Adipocyte (in vitro differentiated cells): ENCODE measurements around the gene LRRC71.

Experiments used
- DNase-seq: peaks from one replicate; pipeline ENCODE4 v3.0.0-alpha.2; 2015; ENCODE audit warnings: low read depth
- H3K27me3 ChIP-seq: replicated peaks from 2 replicates; pipeline ENCODE4 v1.7.0; 2013; ENCODE audit warnings: mild to moderate bottlenecking, low read length, moderate library complexity; ENCODE audit not compliant: control insufficient read depth, insufficient read depth
- H3K36me3 ChIP-seq: 2 replicates; pipeline ENCODE4 v1.7.0; 2013; ENCODE audit warnings: low read length, mild to moderate bottlenecking, moderate library complexity; ENCODE audit not compliant: control insufficient read depth, insufficient read depth, severe bottlenecking
- H3K4me1 ChIP-seq: 2 replicates; pipeline ENCODE4 v1.7.0; 2013; ENCODE audit warnings: mild to moderate bottlenecking, low read length, moderate library complexity; ENCODE audit not compliant: control insufficient read depth, insufficient read depth
- H3K4me3 ChIP-seq: 2 replicates; pipeline ENCODE4 v1.7.0; 2013; ENCODE audit warnings: mild to moderate bottlenecking, low read length, moderate library complexity
- H3K9ac ChIP-seq: 2 replicates; pipeline ENCODE4 v1.7.0; 2013; ENCODE audit warnings: mild to moderate bottlenecking, low read length, moderate library complexity
- H3K9me3 ChIP-seq: 2 replicates; pipeline ENCODE4 v1.7.0; 2013; ENCODE audit warnings: mild to moderate bottlenecking, low read length, moderate library complexity; ENCODE audit not compliant: control insufficient read depth

The LRRC71 gene

DNA sequence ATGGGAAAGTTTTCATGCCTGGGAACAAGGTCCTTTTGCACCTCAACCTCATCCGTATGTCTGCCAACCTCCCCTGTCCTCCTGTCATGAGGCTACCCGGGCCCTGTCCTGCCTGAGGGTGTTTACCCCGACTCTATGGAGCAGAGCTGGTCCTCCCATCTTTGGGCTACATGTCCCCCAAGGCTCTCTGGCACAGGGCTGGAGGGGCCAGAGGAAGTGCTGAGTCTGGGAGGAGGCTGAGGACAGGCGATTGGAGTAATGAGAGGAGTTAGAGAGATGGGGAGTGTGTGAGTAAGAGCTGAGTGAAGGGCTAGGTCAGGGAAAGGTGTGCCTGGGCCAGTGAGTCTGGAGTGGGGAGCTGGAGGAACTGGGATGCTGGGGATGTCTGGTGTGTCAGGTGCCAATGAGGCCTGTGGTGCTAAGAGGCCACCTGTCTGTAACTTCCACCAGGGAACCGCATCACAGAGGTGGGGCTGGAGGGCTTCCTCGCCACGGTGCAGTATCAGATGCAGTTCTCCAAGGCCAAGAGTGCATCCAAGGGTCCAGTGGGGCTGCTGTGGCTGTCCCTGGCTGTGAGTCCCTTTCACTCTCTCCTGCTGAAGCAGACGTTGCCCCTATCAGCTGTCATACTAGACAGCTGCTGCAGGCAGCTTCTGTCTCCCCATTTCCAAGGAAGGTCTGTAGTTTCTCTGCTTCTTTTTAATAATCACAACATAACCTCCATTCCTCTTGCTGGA lies 11.7 kb downstream of the LRRC71 start:
- no peak overlapping the region for H3K4me3 ChIP-seq
- no peaks in the 10 kb centered on the region for H3K9me3 ChIP-seq
- H3K9ac ChIP-seq = no peak overlapping the region
- H3K4me1 ChIP-seq = no peaks in the 10 kb centered on the region
- peaks cover 25% of the 10 kb centered on the region for H3K36me3 ChIP-seq
- DNase-seq = no peak
- H3K27me3 ChIP-seq = peaks cover 9% of the 10 kb centered on the region

DNA sequence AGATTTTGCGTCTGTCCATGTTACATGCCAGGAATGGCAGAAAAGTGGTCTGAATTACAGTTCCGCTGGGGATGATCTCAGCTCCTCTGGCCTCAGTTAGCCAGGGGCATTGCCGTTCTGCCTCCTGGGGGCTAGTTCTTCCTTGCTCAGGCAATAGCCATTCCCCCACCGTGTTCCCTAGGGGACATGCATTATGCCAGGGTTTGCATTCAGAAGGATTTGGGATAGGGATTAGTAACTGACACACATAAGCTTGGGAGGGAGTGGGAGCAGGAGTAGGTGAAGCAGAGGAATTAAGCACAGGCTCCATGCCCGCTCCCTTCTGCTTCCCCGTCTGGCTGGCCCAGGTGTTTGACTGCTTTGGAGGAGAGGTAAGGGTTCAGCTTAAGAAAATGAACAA lies 12.7 kb downstream of the LRRC71 start:
- Histone ChIP-seq H3K27me3 (peaks cover 9% of the 10 kb centered on the region), H3K9me3 (no peaks in the 10 kb centered on the region), H3K4me1 (no peaks in the 10 kb centered on the region), H3K36me3 (peaks cover 35% of the 10 kb centered on the region), H3K4me3 (no peak overlapping the region), H3K9ac (no peak overlapping the region)
- DNase-seq = no peak

DNA sequence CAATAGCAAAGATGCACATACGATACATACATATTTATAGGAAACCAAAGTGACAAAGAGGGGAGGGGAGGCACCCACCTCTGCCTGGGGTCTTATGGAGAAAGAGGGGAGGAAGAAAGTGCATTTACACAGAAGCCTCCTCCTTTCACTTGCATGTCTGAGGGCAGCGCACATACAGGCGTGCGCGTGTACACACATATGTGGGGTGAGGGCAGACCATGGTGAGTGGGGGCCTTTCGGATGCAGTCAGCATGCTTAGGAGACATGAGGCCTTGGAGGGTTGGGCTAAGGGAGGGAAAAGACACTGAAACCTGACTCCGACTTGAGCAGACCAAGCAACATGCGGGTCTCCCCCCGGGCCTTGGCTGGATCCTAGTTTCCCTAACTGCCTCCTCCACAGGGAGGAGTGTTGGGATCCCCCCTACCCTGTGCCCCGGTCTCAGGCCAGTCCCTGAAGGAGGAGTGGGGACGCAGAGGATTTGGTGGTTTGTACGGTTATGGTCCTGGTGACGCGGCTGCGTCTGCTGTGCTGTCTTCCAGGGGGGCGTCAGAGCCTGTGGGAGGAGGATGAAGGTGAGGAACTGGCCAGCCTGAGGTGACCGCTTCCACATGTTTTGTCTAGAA lies 15.2 kb downstream of the LRRC71 start:
- Histone ChIP-seq H3K4me1 (no peaks in the 10 kb centered on the region), H3K4me3 (no peak overlapping the region), H3K9me3 (no peaks in the 10 kb centered on the region), H3K9ac (no peak overlapping the region), H3K27me3 (no peaks in the 10 kb centered on the region), H3K36me3 (peaks cover 60% of the 10 kb centered on the region)
- no peak for DNase-seq

DNA sequence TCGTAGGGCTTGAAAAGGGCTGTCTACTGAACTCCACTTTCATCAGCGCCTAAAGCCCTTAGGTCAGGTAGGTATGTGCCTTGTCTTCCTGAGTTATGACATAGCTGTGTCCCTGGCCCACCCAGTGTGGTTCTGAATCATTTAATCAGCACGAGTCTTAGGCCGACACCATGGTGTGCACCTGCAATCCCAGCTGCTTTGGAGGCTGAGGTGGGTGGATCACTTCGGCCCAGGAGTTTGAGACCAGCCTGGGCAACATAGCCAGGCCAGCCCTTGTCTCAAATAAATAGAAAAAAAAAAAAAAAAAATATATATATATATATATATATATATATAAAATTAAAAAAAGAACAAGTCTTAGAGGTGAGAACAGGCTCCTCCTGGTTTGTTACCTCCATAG lies 15.8 kb downstream of the LRRC71 start:
- no peak overlapping the region for H3K4me3 ChIP-seq
- H3K36me3 ChIP-seq = peaks cover 66% of the 10 kb centered on the region
- H3K9me3 ChIP-seq = no peaks in the 10 kb centered on the region
- DNase-seq = no peak
- no peaks in the 10 kb centered on the region for H3K4me1 ChIP-seq
- no peaks in the 10 kb centered on the region for H3K27me3 ChIP-seq
- H3K9ac ChIP-seq = no peak overlapping the region

DNA sequence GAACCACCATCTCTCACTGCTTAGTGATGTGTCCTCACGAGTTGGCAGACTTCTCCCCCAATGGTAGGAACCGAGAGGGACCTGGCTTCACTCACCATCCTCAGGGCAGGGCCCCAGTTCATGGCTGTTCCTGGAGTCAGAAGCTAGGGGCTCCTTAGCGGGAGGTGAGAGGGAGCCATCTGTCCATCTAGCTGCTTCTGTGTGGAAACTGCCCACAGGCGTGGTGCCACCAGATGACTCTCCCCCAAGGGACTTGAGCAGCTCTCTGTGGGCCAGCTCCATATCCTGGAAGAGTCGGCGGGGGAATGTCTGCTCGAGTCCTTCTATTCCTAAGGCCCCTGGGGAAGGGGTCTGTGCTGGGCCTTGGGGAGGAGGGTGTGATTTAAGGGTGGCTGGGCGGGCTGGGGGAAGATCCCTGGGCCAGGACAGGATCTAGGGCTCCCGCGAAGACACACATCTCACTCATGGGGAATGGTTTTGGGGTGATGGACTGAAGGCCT lies 16.3 kb downstream of the LRRC71 start:
- no peak overlapping the region for H3K4me3 ChIP-seq

DNA sequence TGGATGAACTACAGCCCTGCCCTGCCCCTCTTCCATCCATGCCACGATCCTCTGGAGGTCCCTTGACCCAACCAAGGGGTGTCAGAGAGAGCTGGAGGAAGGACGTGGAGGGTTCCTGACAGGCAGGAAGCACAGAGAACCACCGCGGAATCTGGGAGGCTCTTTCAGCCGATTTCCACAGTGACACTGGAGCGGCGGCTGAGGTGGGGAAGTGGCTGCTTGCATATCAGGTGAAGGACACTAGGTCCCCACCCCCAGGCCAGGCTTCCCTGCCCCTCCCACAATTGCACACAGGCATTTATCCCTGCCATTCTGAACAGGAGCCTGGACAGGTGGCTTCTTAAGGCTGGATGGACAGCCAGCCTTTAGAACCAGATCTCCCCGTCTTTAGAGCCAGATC lies 17.5 kb downstream of the LRRC71 start:
- H3K36me3 ChIP-seq = peaks cover 83% of the 10 kb centered on the region

More for the DNA sequence above, 16.3 kb downstream of the LRRC71 start:
- H3K36me3 ChIP-seq = peaks cover 71% of the 10 kb centered on the region
- no peaks in the 10 kb centered on the region for H3K9me3 ChIP-seq
- H3K27me3 ChIP-seq = no peaks in the 10 kb centered on the region
- DNase-seq = no peak
- no peaks in the 10 kb centered on the region for H3K4me1 ChIP-seq
- no peak overlapping the region for H3K9ac ChIP-seq

DNA sequence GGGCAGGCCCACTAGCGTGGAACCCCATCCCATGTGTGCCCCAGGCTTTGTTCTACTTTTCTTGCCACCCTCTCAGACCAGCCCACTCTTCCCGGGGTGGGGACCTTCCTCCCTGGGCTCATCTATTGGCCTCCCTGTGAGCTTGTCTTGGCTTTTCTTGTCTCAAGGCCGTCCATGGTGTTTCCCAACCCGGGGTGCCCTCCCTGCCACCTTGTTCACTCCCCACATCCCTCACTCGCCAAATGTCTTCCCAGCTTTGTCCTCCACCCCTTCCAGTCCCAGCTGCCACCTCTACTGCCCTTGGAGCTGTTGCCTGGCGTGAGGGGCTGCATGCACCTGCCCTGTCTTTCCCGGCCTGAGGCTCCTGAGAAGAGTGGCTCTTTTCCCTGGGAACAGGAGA lies 18.4 kb downstream of the LRRC71 start:
- no peaks in the 10 kb centered on the region for H3K27me3 ChIP-seq
- no peaks in the 10 kb centered on the region for H3K4me1 ChIP-seq
- peaks cover 90% of the 10 kb centered on the region for H3K36me3 ChIP-seq
- H3K9ac ChIP-seq = no peak overlapping the region
- H3K9me3 ChIP-seq = no peaks in the 10 kb centered on the region
- H3K4me3 ChIP-seq = no peak overlapping the region
- DNase-seq = no peak

More for the DNA sequence above, 17.5 kb downstream of the LRRC71 start:
- no peak overlapping the region for H3K9ac ChIP-seq
- no peak for DNase-seq
- no peaks in the 10 kb centered on the region for H3K4me1 ChIP-seq
- H3K9me3 ChIP-seq = no peaks in the 10 kb centered on the region
- H3K4me3 ChIP-seq = no peak overlapping the region
- no peaks in the 10 kb centered on the region for H3K27me3 ChIP-seq

DNA sequence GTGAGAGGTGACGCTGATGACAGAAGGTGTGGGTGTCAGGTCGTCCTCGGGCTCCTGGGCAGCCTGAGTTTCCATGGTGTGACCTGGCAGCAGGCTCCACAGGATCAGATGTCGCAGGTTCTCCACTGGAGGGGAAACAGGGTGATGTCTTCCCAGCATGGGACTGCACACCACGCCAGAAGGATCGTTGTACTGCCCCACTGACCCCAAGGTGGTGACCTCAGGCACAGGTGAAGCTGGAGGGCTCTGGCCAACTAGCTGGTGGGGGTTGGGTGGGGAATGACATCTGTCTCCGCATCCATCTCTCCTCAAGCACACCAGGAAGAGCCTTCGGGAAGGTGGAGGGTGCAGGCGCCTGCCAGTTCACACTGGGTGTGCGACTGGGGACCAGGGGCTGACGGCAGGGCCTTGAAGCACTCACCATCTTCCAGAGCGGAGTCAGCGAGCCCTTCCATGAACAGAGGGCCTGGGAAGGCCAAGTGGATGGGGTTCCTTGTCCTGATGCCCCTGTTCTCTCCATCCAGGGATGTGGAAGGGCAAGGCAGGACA lies 19.4 kb downstream of the LRRC71 start:
- H3K9ac ChIP-seq = no peak overlapping the region
- H3K36me3 ChIP-seq = peaks cover 93% of the 10 kb centered on the region
- H3K9me3 ChIP-seq = no peaks in the 10 kb centered on the region
- no peak for DNase-seq
- H3K4me3 ChIP-seq = no peak overlapping the region
- H3K4me1 ChIP-seq = no peaks in the 10 kb centered on the region
- H3K27me3 ChIP-seq = no peaks in the 10 kb centered on the region

DNA sequence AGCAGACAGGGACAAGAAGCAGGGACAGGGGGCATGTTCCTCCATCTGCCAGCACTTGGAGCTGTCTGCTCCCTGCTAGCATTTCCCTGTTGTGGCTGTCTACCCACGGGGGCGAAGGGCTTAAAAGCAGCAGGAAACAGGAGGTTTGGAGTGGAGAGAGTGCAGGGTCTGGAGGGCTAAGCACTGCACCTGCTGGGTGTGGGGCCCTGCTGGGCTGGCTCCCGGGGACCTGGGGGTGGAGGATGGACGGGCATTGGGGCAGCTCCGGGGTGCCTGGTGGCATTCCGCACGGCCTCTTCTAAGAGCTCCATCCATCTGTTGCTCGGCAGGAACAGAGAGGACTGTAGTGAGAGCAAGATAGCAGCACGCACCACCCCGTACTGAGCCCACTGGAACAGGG lies 21.2 kb downstream of the LRRC71 start:
- no peak overlapping the region for H3K4me3 ChIP-seq
- H3K9me3 ChIP-seq = no peaks in the 10 kb centered on the region
- DNase-seq = no peak
- no peaks in the 10 kb centered on the region for H3K27me3 ChIP-seq
- H3K4me1 ChIP-seq = no peaks in the 10 kb centered on the region
- H3K36me3 ChIP-seq = peaks cover 98% of the 10 kb centered on the region
- H3K9ac ChIP-seq = no peak overlapping the region

DNA sequence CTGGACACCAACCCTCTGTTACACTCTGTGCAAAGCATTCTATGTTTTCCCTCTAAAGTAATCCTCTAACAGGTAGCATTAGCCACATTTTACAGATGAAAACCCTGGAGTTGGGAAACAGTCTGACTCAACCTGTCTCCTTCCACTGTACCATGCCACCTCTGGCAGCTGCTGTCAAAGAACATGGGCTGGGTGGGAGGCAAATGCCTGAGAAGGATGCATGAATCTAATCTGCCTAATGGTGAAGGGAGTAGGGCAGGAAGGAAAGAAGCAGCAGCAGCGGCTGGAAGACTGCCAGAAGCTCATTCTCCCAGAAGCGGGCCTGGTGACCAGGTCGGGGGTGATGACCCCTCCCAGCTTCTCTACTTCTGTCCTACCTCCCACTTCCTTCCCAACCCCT lies 21.7 kb downstream of the LRRC71 start:
- DNase-seq = no peak
- no peak overlapping the region for H3K4me3 ChIP-seq
- H3K27me3 ChIP-seq = no peaks in the 10 kb centered on the region
- H3K4me1 ChIP-seq = no peaks in the 10 kb centered on the region
- H3K9ac ChIP-seq = no peak overlapping the region
- H3K36me3 ChIP-seq = peaks cover 98% of the 10 kb centered on the region
- H3K9me3 ChIP-seq = no peaks in the 10 kb centered on the region

DNA sequence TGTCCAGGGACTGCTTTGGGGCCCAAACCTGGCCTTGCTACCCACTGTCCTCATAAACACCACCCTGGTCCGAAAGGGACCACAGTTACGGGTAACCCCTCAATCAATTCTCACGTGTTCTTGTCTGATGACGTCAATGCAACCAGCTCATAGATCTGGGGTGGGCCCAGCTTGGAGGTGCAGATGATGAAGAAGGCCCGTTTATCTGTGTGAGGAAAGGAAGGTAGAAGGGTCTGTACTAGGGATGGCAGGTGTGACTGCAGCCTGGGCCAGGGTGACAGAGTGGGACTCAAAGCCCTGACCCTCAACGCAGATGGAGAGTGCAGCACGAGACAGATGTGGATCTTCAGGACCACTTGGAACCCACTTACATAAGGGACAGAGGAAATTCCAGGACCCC lies 22.1 kb downstream of the LRRC71 start:
- no peaks in the 10 kb centered on the region for H3K4me1 ChIP-seq
- H3K9me3 ChIP-seq = no peaks in the 10 kb centered on the region
- H3K27me3 ChIP-seq = no peaks in the 10 kb centered on the region
- peaks cover 97% of the 10 kb centered on the region for H3K36me3 ChIP-seq
- H3K9ac ChIP-seq = no peak overlapping the region
- no peak for DNase-seq
- H3K4me3 ChIP-seq = no peak overlapping the region
